ENCODE measurements around the gene BSN. TPM values are rescaled to one million over a fixed set of nuclear protein-coding genes. Genes with fewer than 3 reads are reported as not detected.

Gene BSN
- total RNA-seq, 4 donors from 2014 or later = under 0.01 to 0.38 (median 0.16) TPM; not detected in 1

- TF ChIP-seq CTCF (IDR thresholded peaks at IDR 0.05; ENCODE audit: low read depth) = no peak
Measured at GRCh38 chr3:49623071-49623470, 68.8 kb downstream of the BSN start.

GRCh38 chr3:49625071-49625470, 70.8 kb downstream of the BSN start:
- TF ChIP-seq CTCF (IDR thresholded peaks at IDR 0.05; ENCODE audit: low read depth) = no peak

GRCh38 chr3:49626101-49626581, 71.9 kb downstream of the BSN start:
- TF ChIP-seq CTCF (IDR thresholded peaks at IDR 0.05; ENCODE audit: low read depth) = no peak

GRCh38 chr3:49626796-49627195, 72.5 kb downstream of the BSN start:
- TF ChIP-seq CTCF (IDR thresholded peaks at IDR 0.05; ENCODE audit: low read depth) = no peak

GRCh38 chr3:49627634-49628033, 73.4 kb downstream of the BSN start:
- no peak for TF ChIP-seq CTCF (IDR thresholded peaks at IDR 0.05; ENCODE audit: low read depth)

GRCh38 chr3:49628249-49628648, 74.0 kb downstream of the BSN start:
- no peak for TF ChIP-seq CTCF (IDR thresholded peaks at IDR 0.05; ENCODE audit: low read depth)

GRCh38 chr3:49629451-49629850, 75.2 kb downstream of the BSN start:
- no peak for TF ChIP-seq CTCF (IDR thresholded peaks at IDR 0.05; ENCODE audit: low read depth)

Measured in subcutaneous adipose tissue (tissue), 4 donors.